ACC112 (cell line): ENCODE measurements around the gene CGB7.
A peak's percentile ranks its signal among the peaks of the same experiment; 100 is the strongest.

Source experiments
- H2AFZ ChIP-seq: fragments of 200-600 bp; sonication (generic); one replicate; pipeline ENCODE4 v1.6.0; 2017; ENCODE audit warnings: antibody characterized with exemption, low read length; ENCODE audit not compliant: unreplicated experiment
- H3K27ac ChIP-seq: fragments of 200-600 bp; sonication (generic); 2 replicates; pipeline ENCODE4 v1.5.1; 2014; ENCODE audit warnings: low read depth, mild to moderate bottlenecking, antibody characterized with exemption, low read length, moderate library complexity
- H3K27me3 ChIP-seq: fragments of 200-600 bp; sonication (generic); 2 replicates; pipeline ENCODE4 v1.6.1; 2014; ENCODE audit warnings: mild to moderate bottlenecking, antibody characterized with exemption, low read length, moderate library complexity, mixed read lengths; ENCODE audit not compliant: insufficient read depth
- H3K36me3 ChIP-seq: fragments of 200-600 bp; sonication (generic); 2 replicates; pipeline ENCODE4 v1.6.1; 2016; ENCODE audit warnings: mild to moderate bottlenecking, antibody characterized with exemption, low read length, moderate library complexity, mixed read lengths; ENCODE audit not compliant: insufficient read depth
- H3K4me1 ChIP-seq: fragments of 200-600 bp; sonication (generic); one replicate; pipeline ENCODE4 v1.6.1; 2016; ENCODE audit warnings: low read length, mixed read lengths; ENCODE audit not compliant: insufficient read depth, unreplicated experiment, control insufficient read depth
- H3K4me3 ChIP-seq: fragments of 200-600 bp; sonication (generic); 2 replicates; pipeline ENCODE4 v1.5.1; 2014; ENCODE audit warnings: mild to moderate bottlenecking, low read depth, low read length
- H3K79me2 ChIP-seq: fragments of 200-600 bp; sonication (generic); one replicate; pipeline ENCODE4 v1.6.0; 2016; ENCODE audit warnings: low read length; ENCODE audit not compliant: control insufficient read depth, unreplicated experiment, insufficient read depth

The CGB7 gene

GRCh38 chr19:49057636-49058234, at the start of gene CGB7:
Gene CGB7 (minus strand): TSS chr19:49057749. CDS start chr19:49055375, 2,374 bp downstream.
- H3K79me2 ChIP-seq = no peaks in the 10 kb centered on the region
- H3K27ac ChIP-seq = 0 out of 2 replicates have a peak within 1 kb of the TSS, but pooled peaks have one; percentile 13
- H3K4me1 ChIP-seq = no peaks in the 10 kb centered on the region
- H2AFZ ChIP-seq = peak within 1 kb of the TSS; percentile 80
- H3K4me3 ChIP-seq = peak within 1 kb of the TSS; percentile 86
- H3K27me3 ChIP-seq = no peaks in the 10 kb centered on the region
- H3K36me3 ChIP-seq = no peaks in the 10 kb centered on the region

GRCh38 chr19:49106648-49107135, 49.1 kb upstream of the CGB7 start:
- H3K79me2 ChIP-seq = no peaks in the 10 kb centered on the region
- 0 out of 2 replicates have a peak, but pooled peaks cover 2% of the 10 kb centered on the region for H3K36me3 ChIP-seq
- H3K4me3 ChIP-seq = no peak overlapping the region
- no peaks in the 10 kb centered on the region for H3K27me3 ChIP-seq
- H3K4me1 ChIP-seq = peaks cover 8% of the 10 kb centered on the region
- no peak overlapping the region for H3K27ac ChIP-seq
- no peak overlapping the region for H2AFZ ChIP-seq

- Histone ChIP-seq H3K27ac (no peak overlapping the region), H3K4me1 (no peaks in the 10 kb centered on the region), H3K36me3 (peaks cover 2% of the 10 kb centered on the region; the same call in 1 of the 2 replicates), H2AFZ (no peak overlapping the region), H3K27me3 (no peaks in the 10 kb centered on the region), H3K79me2 (no peaks in the 10 kb centered on the region), H3K4me3 (no peak overlapping the region)
Observed at GRCh38 chr19:49104229-49104864, 46.8 kb upstream of the CGB7 start.

GRCh38 chr19:49103331-49104085, 46.0 kb upstream of the CGB7 start:
- Histone ChIP-seq H2AFZ (no peak overlapping the region), H3K4me3 (no peak overlapping the region), H3K79me2 (peaks cover 3% of the 10 kb centered on the region), H3K27ac (no peak overlapping the region), H3K27me3 (no peaks in the 10 kb centered on the region), H3K4me1 (no peaks in the 10 kb centered on the region), H3K36me3 (peaks cover 8% of the 10 kb centered on the region)

- H3K4me3 ChIP-seq = no peak overlapping the region
- no peak overlapping the region for H2AFZ ChIP-seq
- no peaks in the 10 kb centered on the region for H3K4me1 ChIP-seq
- H3K27ac ChIP-seq = no peak overlapping the region
- peaks cover 13% of the 10 kb centered on the region for H3K79me2 ChIP-seq
- no peaks in the 10 kb centered on the region for H3K27me3 ChIP-seq
- peaks cover 18% of the 10 kb centered on the region for H3K36me3 ChIP-seq
Observed at GRCh38 chr19:49102303-49102702, 44.8 kb upstream of the CGB7 start.

GRCh38 chr19:49101160-49101559, 43.6 kb upstream of the CGB7 start:
- Histone ChIP-seq H3K27me3 (no peaks in the 10 kb centered on the region), H3K4me3 (no peak overlapping the region), H3K4me1 (no peaks in the 10 kb centered on the region), H3K79me2 (peaks cover 13% of the 10 kb centered on the region), H3K27ac (no peak overlapping the region), H2AFZ (no peak overlapping the region), H3K36me3 (peaks cover 18% of the 10 kb centered on the region)

- Histone ChIP-seq H2AFZ (no peak overlapping the region), H3K36me3 (peaks cover 16% of the 10 kb centered on the region), H3K27ac (no peak overlapping the region), H3K4me3 (no peak overlapping the region), H3K27me3 (no peaks in the 10 kb centered on the region), H3K4me1 (no peaks in the 10 kb centered on the region), H3K79me2 (peaks cover 13% of the 10 kb centered on the region)
Observed at GRCh38 chr19:49098795-49099194, 41.2 kb upstream of the CGB7 start.

GRCh38 chr19:49097453-49098288, 40.1 kb upstream of the CGB7 start:
- Histone ChIP-seq H3K36me3 (peaks cover 16% of the 10 kb centered on the region), H3K4me3 (no peak overlapping the region), H3K27me3 (no peaks in the 10 kb centered on the region), H3K4me1 (no peaks in the 10 kb centered on the region), H3K27ac (no peak overlapping the region), H3K79me2 (peaks cover 13% of the 10 kb centered on the region), H2AFZ (no peak overlapping the region)

GRCh38 chr19:49094505-49095482, 37.2 kb upstream of the CGB7 start:
- peaks cover 27% of the 10 kb centered on the region for H3K36me3 ChIP-seq
- peaks cover 33% of the 10 kb centered on the region for H3K79me2 ChIP-seq
- H3K27ac ChIP-seq = no peak overlapping the region

More at GRCh38 chr19:49094505-49095482, 37.2 kb upstream of the CGB7 start:
- Histone ChIP-seq H3K27me3 (no peaks in the 10 kb centered on the region), H3K4me3 (no peak overlapping the region), H2AFZ (no peak overlapping the region), H3K4me1 (no peaks in the 10 kb centered on the region)
